ENCODE measurements around the gene CD2AP.
"Not testable (repeated sequence)": the region's sequence is repeated elsewhere in the genome, so short reads cannot be mapped to it uniquely, and the experiment has no call there.

Gene CD2AP

GRCh38 chr6:47647626-47648025 is 170.0 kb downstream of the CD2AP start:
- not testable (repeated sequence) for DNase-seq

DNA sequence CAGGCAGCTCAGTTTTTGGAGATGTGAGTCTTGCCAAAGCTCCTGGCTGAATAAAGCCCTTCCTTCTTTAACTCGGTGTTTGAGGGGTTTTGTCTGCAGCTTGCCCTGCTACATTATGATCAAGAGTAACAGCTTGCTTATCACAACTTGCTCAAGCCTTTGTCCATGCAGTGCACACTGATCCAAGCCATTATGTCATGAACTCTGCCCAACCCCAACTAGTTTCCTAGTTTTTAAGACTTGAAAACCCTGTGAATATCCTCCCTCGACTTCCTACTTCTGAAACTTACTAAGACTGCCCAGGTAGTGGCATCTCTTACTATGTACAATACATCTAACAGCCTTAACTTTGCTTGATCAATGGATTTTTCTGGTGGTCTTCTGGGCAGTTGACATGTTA is 170.4 kb downstream of the CD2AP start:
- DNase-seq, result no peak

DNA sequence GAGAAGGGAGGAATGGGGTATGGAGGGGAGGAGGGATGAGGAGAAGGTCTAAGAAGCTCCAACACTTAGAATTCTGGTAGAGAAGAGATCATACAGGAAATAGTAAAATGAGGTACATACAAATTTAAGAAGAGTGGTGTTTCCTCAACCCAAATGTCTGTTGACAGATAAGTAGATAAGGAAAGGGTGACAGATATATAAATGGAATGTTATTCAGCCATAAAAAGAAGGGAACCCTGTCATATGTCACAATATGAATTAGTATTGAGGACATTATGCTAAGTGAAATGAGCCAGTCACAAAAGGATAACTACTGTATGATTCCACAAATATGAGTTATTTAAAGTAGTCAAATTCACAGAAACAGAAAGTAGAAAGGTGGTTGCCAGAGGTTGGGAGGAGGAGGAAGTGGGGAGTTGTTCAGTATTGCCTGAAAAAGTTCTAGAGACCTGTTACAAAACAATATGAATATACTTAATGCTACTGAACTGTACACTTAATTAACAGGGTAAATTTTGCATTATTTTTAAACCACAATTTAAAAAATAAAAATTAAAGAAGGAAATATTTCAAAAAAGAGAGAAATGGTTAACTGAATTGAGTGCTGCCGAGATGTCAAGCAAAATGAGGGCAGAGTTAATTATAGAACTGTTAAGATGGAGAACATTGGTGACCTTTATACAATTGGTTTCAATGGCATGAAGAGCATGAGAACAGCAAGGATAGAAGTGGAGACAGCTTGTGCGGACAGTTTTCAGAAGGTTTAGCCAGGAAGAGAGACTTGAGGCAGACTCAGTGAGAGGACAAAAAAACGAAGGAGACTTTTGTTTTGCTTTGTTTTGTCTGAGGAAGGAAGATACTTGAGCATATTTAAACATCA is 173.2 kb downstream of the CD2AP start:
- DNase-seq, result no peak

- no peak for DNase-seq
These were observed 173.9 kb downstream of the CD2AP start for GRCh38 chr6:47651505-47651944.

GRCh38 chr6:47653706-47654105 is 176.1 kb downstream of the CD2AP start:
- no peak for DNase-seq

DNA sequence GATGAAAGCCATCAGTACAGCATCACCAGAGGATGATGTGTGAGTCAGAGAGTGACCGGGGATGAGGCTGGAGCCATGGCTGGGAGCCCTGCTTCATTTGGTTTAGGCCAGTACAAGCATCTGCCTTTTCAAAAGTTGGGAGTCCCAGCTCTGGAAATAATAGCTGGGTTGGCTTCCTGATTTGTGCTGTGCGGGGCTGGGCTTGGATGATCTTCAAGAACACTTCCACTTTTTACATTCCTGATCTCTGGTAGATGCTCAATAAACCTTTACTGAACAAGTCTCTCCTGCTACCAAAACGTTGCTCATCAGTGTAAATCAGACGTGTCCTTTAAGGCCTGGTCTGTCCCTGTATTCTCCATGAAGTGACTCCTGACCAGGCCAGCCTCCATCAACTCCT is 176.7 kb downstream of the CD2AP start:
- DNase-seq, result no peak

- DNase-seq, result no peak
These were observed 178.4 kb downstream of the CD2AP start for GRCh38 chr6:47655719-47656595.

DNA sequence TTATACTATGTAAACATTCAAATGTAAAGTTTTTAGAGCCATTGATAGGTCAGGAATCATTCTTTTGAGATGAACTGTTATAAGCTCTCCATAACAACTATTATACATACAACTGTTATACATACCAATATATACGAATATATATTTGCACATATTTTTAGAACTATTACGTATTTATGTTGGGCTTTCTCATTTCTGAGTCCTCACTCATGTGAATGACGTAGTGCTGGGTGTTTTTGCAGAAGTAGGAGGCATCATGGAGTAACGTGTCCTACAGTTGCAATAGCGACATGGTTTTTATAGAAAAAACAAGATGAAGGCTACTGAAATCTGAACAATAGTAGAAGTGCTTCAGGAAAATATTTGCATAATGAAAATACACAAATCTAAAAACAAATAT is 184.4 kb downstream of the CD2AP start:
- DNase-seq, result no peak

- DNase-seq, result no peak
These were observed 186.1 kb downstream of the CD2AP start for GRCh38 chr6:47663462-47664216.

DNA sequence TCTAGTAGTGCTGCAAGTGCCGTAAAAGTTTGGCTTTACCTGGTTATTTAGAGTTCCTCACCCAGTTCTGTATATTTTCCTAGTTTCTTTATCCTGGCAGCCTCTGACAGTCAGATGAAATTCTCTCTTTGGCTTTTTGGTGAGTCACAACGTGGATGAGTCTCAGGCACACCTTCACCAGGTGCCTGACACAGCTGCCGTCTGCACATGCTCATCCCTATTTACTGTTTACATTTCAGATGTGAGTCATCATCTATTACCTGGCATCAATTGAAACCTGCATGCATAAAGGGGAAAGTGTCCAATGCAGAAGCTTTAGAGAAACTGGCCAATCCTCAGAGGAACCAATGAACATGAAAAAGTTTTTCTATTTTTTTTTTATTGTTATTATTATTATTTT is 187.5 kb downstream of the CD2AP start:
- no peak for DNase-seq

DNA sequence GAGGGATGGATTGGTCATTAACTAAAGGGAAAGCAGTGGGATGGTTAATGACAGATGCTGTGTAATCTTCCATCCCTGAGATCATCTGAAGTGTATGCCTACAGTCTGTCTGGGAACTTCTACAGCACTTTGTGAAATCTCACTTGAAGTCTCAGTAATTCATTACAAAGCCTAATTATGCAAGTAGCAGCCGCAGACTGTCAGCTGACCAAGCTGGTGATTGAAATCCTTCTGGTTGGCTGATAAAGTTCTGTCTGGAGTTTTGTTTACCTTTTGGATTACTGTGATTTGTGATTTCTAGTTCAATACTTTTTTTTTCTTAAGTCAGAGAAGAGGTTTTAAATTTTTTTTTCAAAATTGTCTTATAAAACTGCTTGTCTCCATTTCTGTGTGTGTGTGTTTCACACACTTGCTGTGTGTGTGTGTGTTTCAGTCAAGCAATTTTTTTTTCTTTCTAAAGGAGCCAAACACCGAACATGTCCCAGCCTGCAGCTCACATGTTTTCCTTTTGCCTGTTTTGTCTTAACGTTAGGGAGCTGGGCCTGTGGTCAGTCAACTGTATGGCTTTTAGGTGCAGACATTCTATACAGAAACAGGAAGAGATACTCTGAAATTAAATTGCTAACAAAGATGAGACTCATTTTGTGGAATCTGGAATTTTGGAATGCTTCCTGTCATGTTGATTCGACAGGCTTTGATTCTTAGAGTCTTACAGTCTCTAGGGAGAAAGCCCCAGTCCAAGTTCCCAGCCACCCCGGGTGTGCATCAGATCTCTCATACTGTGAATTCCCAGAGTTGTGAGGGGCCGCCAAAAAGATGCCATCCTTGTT is 192.3 kb downstream of the CD2AP start:
- DNase-seq, result no peak

DNA sequence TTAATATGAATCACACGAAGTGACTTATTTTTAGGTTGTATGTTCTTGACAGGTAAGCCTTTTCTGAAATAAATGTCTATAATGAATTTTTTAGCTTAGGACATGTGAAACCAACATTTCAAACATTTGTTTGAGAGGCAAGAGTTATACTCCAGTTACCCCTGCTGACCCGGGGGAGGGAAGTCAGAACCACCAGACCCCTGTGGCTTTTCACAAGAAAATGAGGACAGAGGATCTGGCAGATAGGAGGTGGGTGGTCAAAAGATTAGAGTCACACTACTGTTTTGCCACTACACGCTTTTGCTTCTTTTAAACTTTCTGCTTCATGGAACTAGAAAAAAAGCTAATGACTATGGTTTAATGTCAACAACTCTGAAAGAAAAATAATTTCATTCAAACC is 193.3 kb downstream of the CD2AP start:
- DNase-seq, result no peak

DNA sequence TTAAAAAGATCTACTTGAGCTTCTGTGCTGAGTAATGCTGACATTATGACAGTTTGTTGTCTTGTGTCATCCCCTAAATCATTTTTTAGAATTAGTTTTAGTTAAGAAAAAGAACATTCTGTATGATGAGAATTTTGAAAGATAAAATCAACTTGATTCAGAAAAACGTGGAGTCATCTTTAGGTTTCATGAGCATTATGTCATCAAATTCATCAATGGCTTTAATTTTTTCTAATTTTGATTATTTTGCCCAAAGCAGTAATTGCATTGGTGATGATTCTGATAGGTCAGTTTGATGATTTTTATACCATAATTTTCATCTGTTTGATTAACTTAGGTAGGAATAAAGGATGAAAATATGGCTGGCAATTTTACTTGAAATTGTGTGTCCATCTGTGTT is 194.2 kb downstream of the CD2AP start:
- DNase-seq, result no peak

DNA sequence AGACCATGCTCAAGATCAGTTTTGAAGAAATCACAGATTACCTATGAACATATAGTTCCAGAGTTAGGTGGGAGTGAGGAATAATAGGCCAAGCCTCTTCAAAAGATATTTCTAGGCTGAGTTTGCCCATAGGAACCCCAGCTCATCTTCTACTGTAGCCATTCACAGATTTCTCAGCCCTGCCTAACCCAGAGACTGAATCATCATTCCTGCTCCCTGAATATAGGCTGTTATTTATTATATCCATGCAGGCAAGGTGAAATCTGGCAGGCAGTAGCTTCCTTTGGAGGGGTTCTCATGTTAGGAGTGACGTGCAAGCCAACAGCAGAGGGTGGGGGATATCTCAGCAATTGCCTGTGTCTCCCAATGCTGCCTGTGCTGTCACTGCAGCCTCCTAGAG is 195.2 kb downstream of the CD2AP start:
- DNase-seq, result no peak

GRCh38 chr6:47674673-47675072 is 197.1 kb downstream of the CD2AP start:
- DNase-seq, result no peak
